HG03520 (cell line): ENCODE results near the gene PPIF.

Experiments
- ATAC-seq: cut with Tn5 transposase; IDR thresholded peaks from one replicate; pipeline ENCODE4 v1.9.1; 2021; ENCODE audit warnings: mild to moderate bottlenecking, moderate library complexity; ENCODE audit not compliant: unreplicated experiment

Gene PPIF

DNA sequence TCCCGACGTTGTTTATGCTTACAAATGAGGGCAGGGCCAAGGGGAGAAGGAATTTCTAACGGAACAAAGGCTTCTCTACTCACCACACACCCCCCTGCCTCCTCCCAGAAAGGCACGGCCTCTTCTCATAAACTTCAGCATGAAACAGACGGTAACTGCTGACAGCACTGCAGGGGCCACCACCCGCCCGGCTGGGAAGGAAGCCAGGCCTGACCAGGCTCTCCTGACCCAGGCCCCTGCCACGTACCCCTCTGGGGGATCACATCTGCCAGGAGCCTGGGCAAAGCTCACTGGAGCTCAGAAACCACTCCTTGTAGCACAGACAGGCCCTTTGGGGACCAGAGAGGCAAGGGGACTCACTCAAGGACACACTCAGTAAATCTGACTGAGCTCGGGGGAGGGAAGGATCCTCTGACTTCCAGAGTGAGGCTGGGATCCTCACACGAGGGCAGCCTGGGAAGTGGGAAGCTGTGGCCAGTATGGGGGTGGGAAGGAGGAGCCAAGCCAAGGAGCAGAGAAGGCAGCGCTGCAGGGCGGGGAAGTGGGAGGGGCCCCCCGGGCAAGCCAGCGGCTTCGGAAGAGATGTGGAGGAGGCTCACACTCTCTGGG, 52.1 kb downstream of the PPIF start:
- ATAC-seq: no peak

DNA sequence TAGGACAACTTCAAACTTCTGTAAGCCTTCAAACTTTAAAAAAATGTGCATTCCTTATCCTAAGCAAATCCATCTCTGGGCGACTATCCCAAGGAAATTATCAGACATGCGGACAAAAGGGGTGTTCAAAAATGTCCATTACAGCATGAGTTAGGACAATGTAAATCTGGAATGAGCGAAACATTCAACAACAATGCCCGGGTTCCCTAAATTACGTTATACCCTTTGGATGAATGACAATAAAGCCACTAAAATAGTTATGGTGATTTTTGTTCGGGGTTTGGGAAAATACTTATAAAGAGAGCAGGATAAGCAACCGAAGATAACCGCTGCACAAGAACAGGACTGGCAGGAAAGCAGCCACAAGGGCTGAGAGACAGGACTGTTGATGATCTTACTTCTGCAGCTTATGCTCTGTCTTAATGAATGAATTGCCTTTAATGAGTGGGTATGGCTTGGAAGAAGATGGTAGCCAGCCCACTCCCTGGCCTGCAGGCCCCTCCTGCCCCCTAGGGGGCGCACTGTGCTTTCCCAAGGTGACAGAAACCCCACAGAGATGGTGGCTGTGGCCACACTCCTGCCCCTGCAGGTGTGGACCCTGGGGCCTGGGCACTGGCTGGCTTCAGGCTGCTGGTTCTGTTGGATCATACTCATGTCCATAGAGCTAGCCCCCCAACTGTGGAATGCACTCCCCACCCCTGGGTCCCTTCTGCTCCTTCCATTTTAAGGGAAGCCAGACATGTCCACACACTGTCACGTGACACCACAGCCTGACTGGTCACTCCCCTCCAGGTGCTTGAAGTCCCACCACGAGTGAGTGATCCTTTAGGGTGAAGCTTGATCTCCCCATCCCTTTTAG, 53.1 kb downstream of the PPIF start:
- no peak for ATAC-seq

- no peak for ATAC-seq
Measured at GRCh38 chr10:79401015-79401921, 54.0 kb downstream of the PPIF start.

DNA sequence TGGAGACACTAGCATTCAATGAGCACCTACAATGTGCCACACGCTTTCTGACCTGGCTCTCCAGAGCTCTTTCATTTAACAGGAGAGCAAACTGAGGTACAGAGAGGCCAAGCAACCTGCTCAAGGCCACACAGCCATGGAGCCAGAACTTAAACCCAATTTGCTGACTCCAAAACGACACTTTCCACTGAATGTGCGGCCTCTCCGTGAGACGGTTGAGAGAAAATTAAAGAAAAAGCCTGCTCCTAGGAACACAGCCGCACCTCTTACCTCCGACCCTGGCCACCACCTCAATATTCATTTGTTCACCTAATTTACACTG, 55.3 kb downstream of the PPIF start:
- ATAC-seq: no peak

DNA sequence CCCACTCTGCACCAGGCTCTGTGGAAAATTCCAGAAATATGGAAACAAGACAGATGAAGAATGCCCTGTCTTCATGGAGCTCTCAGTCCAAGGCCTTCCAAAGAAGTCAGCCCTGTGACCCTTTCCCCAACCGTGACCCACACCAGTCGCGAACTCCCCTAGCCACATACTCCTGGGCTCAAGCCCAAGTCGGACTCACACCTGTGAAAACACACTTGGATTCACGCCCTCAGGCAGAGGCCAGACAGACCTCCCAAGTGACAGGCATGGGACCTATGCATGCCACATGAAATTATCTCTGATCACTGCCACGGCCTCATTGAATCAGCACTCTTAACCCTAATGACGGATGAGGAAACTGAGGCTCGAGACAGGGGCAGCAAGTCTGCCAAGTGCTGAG, 55.7 kb downstream of the PPIF start:
- ATAC-seq: no peak

GRCh38 chr10:79403441-79404230, 56.4 kb downstream of the PPIF start:
- no peak for ATAC-seq

GRCh38 chr10:79404231-79404609, 57.0 kb downstream of the PPIF start:
- no peak for ATAC-seq

GRCh38 chr10:79404690-79405131, 57.4 kb downstream of the PPIF start:
- ATAC-seq: no peak
